CD4-positive, alpha-beta memory T cell (primary cell): ENCODE measurements around the gene CLSTN2. TPM values are rescaled to one million over a fixed set of nuclear protein-coding genes. Genes with fewer than 3 reads are reported as not detected.

Experiments used
- CTCF ChIA-PET: fragments of 350-600 bp; sonication (Branson Sonifier 250); formaldehyde crosslinking; loops from one replicate; lab custom pipeline; 2021; ENCODE audit warnings: inconsistent platforms; ENCODE audit not compliant: partially characterized antibody; lab: Charles Lee
- POLR2A ChIA-PET: fragments of 350-600 bp; sonication (Branson Sonifier 250); formaldehyde crosslinking; loops from one replicate; lab custom pipeline; 2021; ENCODE audit not compliant: partially characterized antibody; lab: Charles Lee
- DNase-seq, 5 donors: peaks; one replicate each; pipeline versions ENCODE4 v3.0.0 to v3.0.0-alpha.2; 2020 to 2022; ENCODE audit warnings: mixed read lengths in 1 of 5
- H3K27ac ChIP-seq: one replicate; pipeline ENCODE4 v1.7.0; 2013; ENCODE audit warnings: low read depth, low read length
- H3K27me3 ChIP-seq: 2 replicates; pipeline ENCODE4 v1.7.0; 2013; ENCODE audit warnings: mild to moderate bottlenecking, low read length, moderate library complexity; ENCODE audit not compliant: insufficient read depth
- H3K36me3 ChIP-seq: 2 replicates; pipeline ENCODE4 v1.7.0; 2013; ENCODE audit warnings: mild to moderate bottlenecking, low read length, moderate library complexity; ENCODE audit not compliant: insufficient read depth
- H3K4me1 ChIP-seq: 2 replicates; pipeline ENCODE4 v1.7.0; 2013; ENCODE audit warnings: mild to moderate bottlenecking, low read length, moderate library complexity; ENCODE audit not compliant: insufficient read depth
- H3K4me3 ChIP-seq, 2 donors: one replicate each; pipeline ENCODE4 v1.7.0; 2013; ENCODE audit warnings: low read length in 2 of 2, mild to moderate bottlenecking in 1 of 2
- H3K9me3 ChIP-seq, 2 donors: one replicate each; pipeline ENCODE4 v1.7.0; 2013; ENCODE audit warnings: low read length in 2 of 2, control low read depth in 1 of 2; ENCODE audit not compliant: control insufficient read depth in 1 of 2
- H3K27ac Mint-ChIP-seq, 7 donors: one replicate each; pipeline ENCODE4 v1.8.0; 2020 to 2021; ENCODE audit warnings: mixed read lengths in 7 of 7, mild to moderate bottlenecking in 6 of 7, inconsistent platforms in 3 of 7, moderate library complexity in 3 of 7
- H3K27me3 Mint-ChIP-seq, 2 donors: one replicate each; pipeline ENCODE4 v1.8.0; 2020 to 2021; ENCODE audit warnings: mixed read lengths in 2 of 2
- H3K36me3 Mint-ChIP-seq, 2 donors: one replicate each; pipeline ENCODE4 v1.8.0; 2020 to 2021; ENCODE audit warnings: mixed read lengths in 2 of 2, inconsistent platforms in 1 of 2, mild to moderate bottlenecking in 1 of 2
- H3K4me1 Mint-ChIP-seq, 4 donors: one replicate each; pipeline ENCODE4 v1.8.0; 2020 to 2021; ENCODE audit warnings: mixed read lengths in 4 of 4, mild to moderate bottlenecking in 1 of 4
- H3K4me3 Mint-ChIP-seq, 8 donors: one replicate each; pipeline ENCODE4 v1.8.0; 2020 to 2021; ENCODE audit warnings: mixed read lengths in 8 of 8, mild to moderate bottlenecking in 7 of 8, moderate library complexity in 6 of 8, inconsistent platforms in 3 of 8
- H3K9me3 Mint-ChIP-seq, 8 donors: one replicate each; pipeline ENCODE4 v1.8.0; 2020 to 2021; ENCODE audit warnings: mixed read lengths in 8 of 8, mild to moderate bottlenecking in 5 of 8, inconsistent platforms in 3 of 8, moderate library complexity in 1 of 8
- intact Hi-C: fragments of 100-400 bp; cut with micrococcal nuclease; formaldehyde crosslinking; loops from one replicate; pipeline ENCODE4 v1.15.1; 2023
- polyA plus RNA-seq, 2 donors: library from polyadenylated mRNA; unstranded; fragments of 300-500 nt; fragmentation: Illumina TruSeq; gene quantifications; one replicate each; pipeline ENCODE4 v1.2.3, GENCODE V29; 2021
- total RNA-seq, 2 experiments: library from RNA; stranded (reverse); gene quantifications; one replicate each; pipeline ENCODE4 v1.2.3, GENCODE V29; 2021

Gene CLSTN2
- total and polyA plus RNA-seq, 4 experiments from 2014 or later, result not detected

GRCh38 chr3:140055092-140055791 lies 120.3 kb downstream of the CLSTN2 start:
- ChIA-PET POLR2A (no interaction called here), CTCF (no interaction called here)

GRCh38 chr3:140056047-140056446 lies 121.1 kb downstream of the CLSTN2 start:
- H3K36me3 Mint-ChIP-seq, result no peaks in the 10 kb centered on the region
- no peak for DNase-seq
- Histone ChIP-seq H3K9me3 (no peaks in the 10 kb centered on the region), H3K4me3 (no peak overlapping the region), H3K27ac (no peak overlapping the region), H3K36me3 (no peaks in the 10 kb centered on the region), H3K27me3 (no peaks in the 10 kb centered on the region), H3K4me1 (no peaks in the 10 kb centered on the region)
- intact Hi-C loops, result no loop called here
- CTCF ChIA-PET, result no interaction called here
- POLR2A ChIA-PET, result no interaction called here
- H3K4me3 Mint-ChIP-seq, result no peak overlapping the region
- H3K4me1 Mint-ChIP-seq, result no peaks in the 10 kb centered on the region
- peaks cover 0 to 9% (median under 1%) of the 10 kb centered on the region in 8 donors for H3K9me3 Mint-ChIP-seq
- H3K27me3 Mint-ChIP-seq, result peaks cover 5 to 7% of the 10 kb centered on the region in 2 donors
- H3K27ac Mint-ChIP-seq, result no peak overlapping the region

More at GRCh38 chr3:140055092-140055791, 120.3 kb downstream of the CLSTN2 start:
- Histone ChIP-seq H3K9me3 (no peaks in the 10 kb centered on the region), H3K4me1 (no peaks in the 10 kb centered on the region), H3K36me3 (no peaks in the 10 kb centered on the region), H3K27me3 (no peaks in the 10 kb centered on the region), H3K27ac (no peak overlapping the region), H3K4me3 (no peak overlapping the region)
- Mint-ChIP-seq H3K9me3 (peaks cover 0 to 9% (median under 1%) of the 10 kb centered on the region in 8 donors), H3K27me3 (peaks cover 7 to 9% of the 10 kb centered on the region in 2 donors), H3K27ac (no peak overlapping the region), H3K4me1 (no peaks in the 10 kb centered on the region), H3K4me3 (no peak overlapping the region), H3K36me3 (no peaks in the 10 kb centered on the region)
- intact Hi-C loops, result no loop called here
- DNase-seq, result no peak

GRCh38 chr3:140061211-140061610 lies 126.2 kb downstream of the CLSTN2 start:
- no peaks in the 10 kb centered on the region for H3K27me3 Mint-ChIP-seq
- no peak overlapping the region for H3K4me3 Mint-ChIP-seq
- Histone ChIP-seq H3K4me1 (no peaks in the 10 kb centered on the region), H3K27ac (no peak overlapping the region), H3K36me3 (no peaks in the 10 kb centered on the region), H3K4me3 (no peak overlapping the region), H3K27me3 (no peaks in the 10 kb centered on the region), H3K9me3 (no peaks in the 10 kb centered on the region)
- H3K27ac Mint-ChIP-seq, result no peak overlapping the region
- no peaks in the 10 kb centered on the region for H3K4me1 Mint-ChIP-seq
- no peak for DNase-seq
- ChIA-PET CTCF (no interaction called here), POLR2A (no interaction called here)
- peaks cover 0 to 4% (median 0%) of the 10 kb centered on the region in 8 donors for H3K9me3 Mint-ChIP-seq
- intact Hi-C loops, result no loop called here
- no peaks in the 10 kb centered on the region for H3K36me3 Mint-ChIP-seq

- no peaks in the 10 kb centered on the region for H3K9me3 ChIP-seq
- no peak overlapping the region for H3K4me3 Mint-ChIP-seq
- H3K27me3 ChIP-seq, result no peaks in the 10 kb centered on the region
- DNase-seq, result no peak
- H3K27me3 Mint-ChIP-seq, result no peaks in the 10 kb centered on the region
- H3K36me3 ChIP-seq, result no peaks in the 10 kb centered on the region
- H3K4me1 ChIP-seq, result no peaks in the 10 kb centered on the region
- ChIA-PET CTCF (no interaction called here), POLR2A (no interaction called here)
- no peaks in the 10 kb centered on the region for H3K4me1 Mint-ChIP-seq
- no peak overlapping the region for H3K4me3 ChIP-seq
- intact Hi-C loops, result no loop called here
- H3K9me3 Mint-ChIP-seq, result peaks cover 0 to 4% (median 0%) of the 10 kb centered on the region in 8 donors
- H3K36me3 Mint-ChIP-seq, result no peaks in the 10 kb centered on the region
- no peak overlapping the region for H3K27ac ChIP-seq
- no peak overlapping the region for H3K27ac Mint-ChIP-seq
Observed at GRCh38 chr3:140062461-140062860, 127.5 kb downstream of the CLSTN2 start.

GRCh38 chr3:140067487-140067886 lies 132.5 kb downstream of the CLSTN2 start:
- Mint-ChIP-seq H3K9me3 (no peaks in the 10 kb centered on the region), H3K4me3 (no peak overlapping the region), H3K4me1 (no peaks in the 10 kb centered on the region), H3K27ac (no peak overlapping the region), H3K36me3 (no peaks in the 10 kb centered on the region), H3K27me3 (peaks cover 0 to 2% of the 10 kb centered on the region in 2 donors)
- Histone ChIP-seq H3K27me3 (no peaks in the 10 kb centered on the region), H3K4me3 (no peak overlapping the region), H3K4me1 (no peaks in the 10 kb centered on the region), H3K36me3 (no peaks in the 10 kb centered on the region), H3K27ac (no peak overlapping the region), H3K9me3 (no peaks in the 10 kb centered on the region)
- POLR2A ChIA-PET, result no interaction called here
- DNase-seq, result no peak
- CTCF ChIA-PET, result no interaction called here
- intact Hi-C loops, result no loop called here

- intact Hi-C loops, result no loop called here
- Mint-ChIP-seq H3K9me3 (no peaks in the 10 kb centered on the region), H3K4me3 (no peak overlapping the region), H3K27ac (no peak overlapping the region), H3K4me1 (no peaks in the 10 kb centered on the region), H3K36me3 (no peaks in the 10 kb centered on the region), H3K27me3 (peaks cover 0 to 2% of the 10 kb centered on the region in 2 donors)
- Histone ChIP-seq H3K4me1 (no peaks in the 10 kb centered on the region), H3K36me3 (no peaks in the 10 kb centered on the region), H3K27me3 (no peaks in the 10 kb centered on the region), H3K27ac (no peak overlapping the region), H3K9me3 (no peaks in the 10 kb centered on the region), H3K4me3 (no peak overlapping the region)
- ChIA-PET POLR2A (no interaction called here), CTCF (no interaction called here)
- DNase-seq, result no peak
Observed at GRCh38 chr3:140068494-140069017, 133.6 kb downstream of the CLSTN2 start.

- Histone ChIP-seq H3K4me3 (no peak overlapping the region), H3K4me1 (no peaks in the 10 kb centered on the region), H3K9me3 (no peaks in the 10 kb centered on the region), H3K27me3 (no peaks in the 10 kb centered on the region), H3K27ac (no peak overlapping the region), H3K36me3 (no peaks in the 10 kb centered on the region)
- no peak for DNase-seq
- Mint-ChIP-seq H3K9me3 (peaks cover 0 to 1% (median 0%) of the 10 kb centered on the region in 8 donors), H3K27me3 (peaks cover 0 to 3% of the 10 kb centered on the region in 2 donors), H3K4me1 (no peaks in the 10 kb centered on the region), H3K4me3 (no peak overlapping the region), H3K36me3 (no peaks in the 10 kb centered on the region), H3K27ac (no peak overlapping the region)
- intact Hi-C loops, result no loop called here
- CTCF ChIA-PET, result no interaction called here
- POLR2A ChIA-PET, result no interaction called here
Observed at GRCh38 chr3:140073278-140074045, 138.5 kb downstream of the CLSTN2 start.
